Measurements from ENCODE around the gene CAPG. TPM values are rescaled to one million over a fixed set of nuclear protein-coding genes. Genes with fewer than 3 reads are reported as not detected.

CAPG gene
- total RNA-seq, 1 donor from 2014 or later, result 165 TPM

DNA sequence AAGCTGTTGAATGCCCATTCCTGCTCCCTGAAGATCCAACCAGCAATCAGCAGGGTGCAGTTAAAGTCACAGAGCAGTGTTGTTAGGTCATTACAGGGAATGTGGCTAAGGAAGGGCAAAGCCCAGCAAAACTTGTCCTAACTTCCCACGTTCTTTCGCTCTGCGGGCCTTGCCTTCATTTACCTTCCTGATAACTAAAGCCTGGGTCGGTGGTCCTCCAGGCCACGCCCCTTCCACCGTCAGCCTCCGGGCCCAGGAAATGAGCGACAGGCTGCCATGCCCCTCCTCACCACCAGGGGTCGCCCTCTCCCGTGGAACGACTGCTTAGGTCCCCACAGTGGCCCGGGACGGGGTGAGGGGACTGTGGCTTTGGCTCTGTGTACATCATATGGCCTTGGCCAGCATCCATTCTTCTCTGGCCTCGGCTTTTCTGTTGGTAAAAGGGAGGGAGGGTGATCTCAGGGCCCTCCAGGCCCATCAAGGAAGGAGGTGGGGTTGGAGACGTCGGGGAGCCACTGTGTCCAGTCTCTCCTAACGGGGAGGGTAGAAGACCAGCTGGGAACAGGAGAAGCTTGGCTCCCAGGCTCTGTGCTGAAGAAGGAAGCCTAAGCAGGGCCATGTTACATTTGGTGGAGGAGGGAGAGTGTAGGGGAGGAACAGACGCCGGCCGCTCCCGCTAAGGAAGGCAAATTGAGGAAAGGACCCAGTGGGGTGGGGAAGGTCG is 10.5 kb upstream of the CAPG start:
- Histone ChIP-seq H3K36me3 (no peaks in the 10 kb centered on the region), H3K27me3 (no peaks in the 10 kb centered on the region), H3K4me3 (peak overlapping the region; percentile 1 to 16), H3K4me1 (peaks cover 34% of the 10 kb centered on the region), H3K27ac (peak overlapping the region; percentile 99), H3K9me3 (no peaks in the 10 kb centered on the region)
- DNase-seq (ENCODE audit: extremely low spot score in 2 of 2), result no peak
- intact Hi-C loops (cut with DNase I), result no loop called here
- peak; percentile 65 to 80 for TF ChIP-seq POLR2AphosphoS5 (IDR thresholded peaks at IDR 0.05; ENCODE audit: insufficient read depth in 1 of 2, low read depth in 1 of 2)
- no peak for TF ChIP-seq POLR2A (IDR thresholded peaks at IDR 0.05)
- TF ChIP-seq, protein P1, sequence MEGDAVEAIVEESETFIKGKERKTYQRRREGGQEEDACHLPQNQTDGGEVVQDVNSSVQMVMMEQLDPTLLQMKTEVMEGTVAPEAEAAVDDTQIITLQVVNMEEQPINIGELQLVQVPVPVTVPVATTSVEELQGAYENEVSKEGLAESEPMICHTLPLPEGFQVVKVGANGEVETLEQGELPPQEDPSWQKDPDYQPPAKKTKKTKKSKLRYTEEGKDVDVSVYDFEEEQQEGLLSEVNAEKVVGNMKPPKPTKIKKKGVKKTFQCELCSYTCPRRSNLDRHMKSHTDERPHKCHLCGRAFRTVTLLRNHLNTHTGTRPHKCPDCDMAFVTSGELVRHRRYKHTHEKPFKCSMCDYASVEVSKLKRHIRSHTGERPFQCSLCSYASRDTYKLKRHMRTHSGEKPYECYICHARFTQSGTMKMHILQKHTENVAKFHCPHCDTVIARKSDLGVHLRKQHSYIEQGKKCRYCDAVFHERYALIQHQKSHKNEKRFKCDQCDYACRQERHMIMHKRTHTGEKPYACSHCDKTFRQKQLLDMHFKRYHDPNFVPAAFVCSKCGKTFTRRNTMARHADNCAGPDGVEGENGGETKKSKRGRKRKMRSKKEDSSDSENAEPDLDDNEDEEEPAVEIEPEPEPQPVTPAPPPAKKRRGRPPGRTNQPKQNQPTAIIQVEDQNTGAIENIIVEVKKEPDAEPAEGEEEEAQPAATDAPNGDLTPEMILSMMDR (IDR thresholded peaks at IDR 0.05), result peak; percentile 100

DNA sequence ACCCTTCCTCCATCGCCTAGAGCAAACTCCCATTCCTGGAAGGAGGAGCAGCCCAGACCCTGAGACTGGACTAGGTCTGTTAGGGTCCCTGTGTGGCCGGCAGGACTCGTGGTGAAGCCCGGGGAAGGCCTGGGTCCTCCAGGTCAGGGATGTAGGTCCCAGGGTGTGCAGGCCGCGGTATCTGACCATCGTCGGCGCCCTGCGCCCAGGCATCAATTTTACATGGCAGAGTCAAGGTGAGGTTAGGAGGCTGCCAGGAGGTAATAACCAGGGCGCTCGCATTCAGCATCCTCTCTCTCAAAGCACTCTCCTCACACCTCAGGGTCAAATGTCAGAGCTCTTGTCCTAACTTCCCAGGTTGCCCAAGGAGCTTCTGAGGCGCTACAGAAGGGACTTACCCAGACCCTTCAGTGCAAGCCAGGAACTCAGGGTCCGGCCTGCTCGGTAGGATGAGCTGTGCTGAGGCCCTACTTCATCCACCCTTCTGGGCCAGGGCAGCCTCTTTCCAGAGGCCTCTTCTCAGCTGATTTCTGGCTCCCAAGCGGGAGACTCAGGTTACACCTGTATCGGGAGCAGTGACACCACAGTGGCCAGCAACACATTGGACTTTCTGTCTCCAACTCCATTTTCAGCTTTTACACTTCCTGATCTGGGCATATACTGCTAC is 9.0 kb upstream of the CAPG start:
- no peak for DNase-seq (ENCODE audit: extremely low spot score in 2 of 2)
- TF ChIP-seq POLR2AphosphoS5 (IDR thresholded peaks at IDR 0.05; ENCODE audit: insufficient read depth in 1 of 2, low read depth in 1 of 2) (no peak), POLR2A (IDR thresholded peaks at IDR 0.05) (no peak)
- TF ChIP-seq, protein P1 (IDR thresholded peaks at IDR 0.05), result no peak
- H3K27me3 ChIP-seq, result no peaks in the 10 kb centered on the region
- intact Hi-C loops (cut with DNase I), result no loop called here
- peaks cover 46% of the 10 kb centered on the region for H3K4me1 ChIP-seq
- H3K4me3 ChIP-seq, result peak overlapping the region; percentile 62 to 86
- peak overlapping the region; percentile 99 for H3K27ac ChIP-seq
- H3K9me3 ChIP-seq, result no peaks in the 10 kb centered on the region
- no peaks in the 10 kb centered on the region for H3K36me3 ChIP-seq

DNA sequence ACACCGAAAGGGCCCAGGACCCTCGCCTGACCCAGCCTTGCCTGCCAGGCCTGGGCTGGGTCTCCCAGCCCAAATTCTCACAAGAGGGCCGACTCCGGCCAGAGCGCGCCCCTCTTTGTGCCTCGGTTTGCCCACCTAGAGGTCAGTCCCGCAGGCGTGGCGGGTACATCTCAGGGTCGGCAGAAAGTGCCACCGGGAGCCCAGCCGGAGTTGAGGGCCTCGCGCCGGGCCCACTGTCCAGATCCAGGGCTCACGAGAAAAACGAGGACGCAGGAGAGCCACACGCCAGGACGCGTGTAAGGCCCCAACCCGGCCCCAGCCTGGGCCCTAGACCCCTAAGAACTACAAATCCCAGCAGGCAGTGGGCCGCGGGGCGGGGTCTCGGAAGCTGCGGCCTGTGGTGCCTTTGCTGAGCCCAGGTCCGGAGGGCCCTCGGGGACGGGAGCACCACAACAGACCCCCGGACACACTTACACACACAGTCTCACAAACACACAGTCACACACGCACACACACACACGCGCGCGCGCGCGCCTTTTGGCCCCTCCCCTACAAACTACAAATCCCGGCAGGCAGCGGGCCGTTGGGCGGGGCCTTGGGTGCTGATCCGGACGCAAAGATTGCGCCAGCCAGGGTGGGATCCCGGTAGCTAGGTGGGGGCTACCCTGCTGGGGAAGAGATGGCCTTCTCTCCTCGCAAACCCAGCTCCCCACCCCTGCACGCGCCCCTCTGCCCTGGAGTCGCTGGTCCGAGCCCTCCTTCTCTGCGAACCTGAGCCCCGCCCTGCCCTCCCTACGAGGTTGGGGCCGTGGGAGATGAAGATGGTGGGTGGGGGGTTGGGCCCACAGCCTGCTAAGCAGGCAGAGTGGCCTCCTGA is 8.2 kb upstream of the CAPG start, which contains the start of gene SH2D6:
Gene SH2D6 (plus strand): TSS at position 583 of the 877 bp plus-strand sequence. CDS start 10,752 bp downstream, outside the sequence.
- intact Hi-C loops (cut with DNase I), result no loop called here
- H3K9me3 ChIP-seq, result no peaks in the 10 kb centered on the region
- H3K36me3 ChIP-seq, result no peaks in the 10 kb centered on the region
- peaks cover 50% of the 10 kb centered on the region for H3K4me1 ChIP-seq
- peak; percentile 80 to 96 for TF ChIP-seq POLR2AphosphoS5 (IDR thresholded peaks at IDR 0.05; ENCODE audit: insufficient read depth in 1 of 2, low read depth in 1 of 2)
- peak in 1 of 2 donors; percentile 80 for TF ChIP-seq POLR2A (IDR thresholded peaks at IDR 0.05)
- TF ChIP-seq, protein P1 (IDR thresholded peaks at IDR 0.05), result peak in 1 of 3 experiments; percentile 18
- H3K27me3 ChIP-seq, result no peaks in the 10 kb centered on the region
- DNase-seq (ENCODE audit: extremely low spot score in 2 of 2), result no peak
- H3K27ac ChIP-seq, result peak within 1 kb of the TSS; percentile 99
- H3K4me3 ChIP-seq, result peak within 1 kb of the TSS; percentile 62 to 86

DNA sequence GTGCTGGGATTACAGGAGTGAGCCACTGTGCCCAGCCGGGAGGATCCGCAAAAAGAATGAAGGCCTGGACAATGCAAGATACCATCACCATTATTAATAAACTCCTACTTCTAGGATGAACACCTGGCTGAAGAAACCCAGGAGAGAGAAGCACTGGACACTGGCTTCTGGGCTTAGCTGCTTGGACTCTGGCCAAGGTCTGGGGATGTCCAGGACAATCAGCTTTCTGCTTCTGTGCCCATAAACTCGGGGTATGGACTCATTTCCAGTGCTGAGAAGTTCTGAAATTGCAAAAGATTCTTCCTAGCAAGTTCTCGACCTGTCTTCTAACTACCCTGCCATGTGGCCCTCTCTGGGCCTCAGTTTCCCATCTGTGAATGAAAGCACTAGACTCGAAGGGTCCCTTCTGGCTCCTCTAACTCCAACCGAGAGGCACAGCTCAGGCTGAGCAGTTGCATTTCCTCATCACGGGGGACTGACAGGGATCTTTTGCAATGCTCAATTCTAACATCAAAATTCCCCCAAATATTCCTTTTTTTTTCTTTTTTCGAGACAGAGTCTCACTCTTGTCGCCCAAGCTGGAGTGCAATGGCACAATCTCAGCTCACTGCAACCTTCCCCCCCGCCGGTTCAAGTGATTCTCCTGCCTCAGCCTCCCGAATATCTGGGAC is 5.9 kb upstream of the CAPG start:
- intact Hi-C loops (cut with DNase I), result no loop called here
- H3K4me3 ChIP-seq, result no peak overlapping the region
- H3K9me3 ChIP-seq, result no peaks in the 10 kb centered on the region
- no peaks in the 10 kb centered on the region for H3K36me3 ChIP-seq
- no peak for DNase-seq (ENCODE audit: extremely low spot score in 2 of 2)
- H3K4me1 ChIP-seq, result peaks cover 61% of the 10 kb centered on the region
- H3K27me3 ChIP-seq, result no peaks in the 10 kb centered on the region
- TF ChIP-seq POLR2A (IDR thresholded peaks at IDR 0.05) (no peak), POLR2AphosphoS5 (IDR thresholded peaks at IDR 0.05; ENCODE audit: insufficient read depth in 1 of 2, low read depth in 1 of 2) (no peak)
- TF ChIP-seq, protein P1 (IDR thresholded peaks at IDR 0.05), result no peak
- no peak overlapping the region for H3K27ac ChIP-seq

Data from vagina (tissue), 2 donors.